IPS DF 4.7 (cell line): Measurements from ENCODE around the gene WDR64.

Source experiments
- DNase-seq: peaks from one replicate; pipeline ENCODE4 v3.0.0-alpha.2; 2013; ENCODE audit warnings: low spot score; ENCODE audit errors: extremely low read depth

Gene WDR64

GRCh38 chr1:241652012-241652411, at the start of gene WDR64:
Gene WDR64 (plus strand): TSS chr1:241652281. CDS start chr1:241652485, 204 bp downstream.
- no peak for DNase-seq

GRCh38 chr1:241603731-241604245, 48.3 kb upstream of the WDR64 start:
- DNase-seq, result no peak

- peak; percentile 22 for DNase-seq
Observed at GRCh38 chr1:241605146-241605805, 46.8 kb upstream of the WDR64 start.

- DNase-seq, result no peak
Observed at GRCh38 chr1:241606544-241606943, 45.5 kb upstream of the WDR64 start.

- DNase-seq, result no peak
Observed at GRCh38 chr1:241607497-241607896, 44.6 kb upstream of the WDR64 start.

- no peak for DNase-seq
Observed at GRCh38 chr1:241608379-241609033, 43.6 kb upstream of the WDR64 start.

- DNase-seq, result no peak
Observed at GRCh38 chr1:241610056-241610815, 41.8 kb upstream of the WDR64 start.

GRCh38 chr1:241611063-241611462, 41.0 kb upstream of the WDR64 start:
- peak; percentile 19 for DNase-seq

- DNase-seq, result no peak
Observed at GRCh38 chr1:241611736-241612135, 40.3 kb upstream of the WDR64 start.

- DNase-seq, result no peak
Observed at GRCh38 chr1:241612533-241613477, 39.3 kb upstream of the WDR64 start.

GRCh38 chr1:241614144-241614543, 37.9 kb upstream of the WDR64 start:
- no peak for DNase-seq

GRCh38 chr1:241614572-241614971, 37.5 kb upstream of the WDR64 start:
- no peak for DNase-seq

- no peak for DNase-seq
Observed at GRCh38 chr1:241615043-241615974, 36.8 kb upstream of the WDR64 start.

- no peak for DNase-seq
Observed at GRCh38 chr1:241617426-241617825, 34.7 kb upstream of the WDR64 start.

GRCh38 chr1:241622669-241623068, 29.4 kb upstream of the WDR64 start:
- no peak for DNase-seq

- DNase-seq, result no peak
Observed at GRCh38 chr1:241624935-241625334, 27.1 kb upstream of the WDR64 start.

GRCh38 chr1:241627453-241628259, 24.4 kb upstream of the WDR64 start:
- no peak for DNase-seq

GRCh38 chr1:241630005-241630404, 22.1 kb upstream of the WDR64 start:
- no peak for DNase-seq

- DNase-seq, result no peak
Observed at GRCh38 chr1:241630476-241630875, 21.6 kb upstream of the WDR64 start.
